GM04504 (cell line): ENCODE data around the gene SIGLECL1.
"Not testable (repeated sequence)": the region's sequence is repeated elsewhere in the genome, so short reads cannot be mapped to it uniquely, and the experiment has no call there.

Source experiments
- DNase-seq: peaks from one replicate; pipeline ENCODE4 v3.0.0-alpha.2; 2012; ENCODE audit warnings: low read depth

The SIGLECL1 gene

GRCh38 chr19:51250786-51251467 is at the start of gene SIGLECL1:
SIGLECL1 (plus strand) TSS chr19:51251080; CDS start chr19:51264073, 12,993 bp downstream.
- no peak for DNase-seq

DNA sequence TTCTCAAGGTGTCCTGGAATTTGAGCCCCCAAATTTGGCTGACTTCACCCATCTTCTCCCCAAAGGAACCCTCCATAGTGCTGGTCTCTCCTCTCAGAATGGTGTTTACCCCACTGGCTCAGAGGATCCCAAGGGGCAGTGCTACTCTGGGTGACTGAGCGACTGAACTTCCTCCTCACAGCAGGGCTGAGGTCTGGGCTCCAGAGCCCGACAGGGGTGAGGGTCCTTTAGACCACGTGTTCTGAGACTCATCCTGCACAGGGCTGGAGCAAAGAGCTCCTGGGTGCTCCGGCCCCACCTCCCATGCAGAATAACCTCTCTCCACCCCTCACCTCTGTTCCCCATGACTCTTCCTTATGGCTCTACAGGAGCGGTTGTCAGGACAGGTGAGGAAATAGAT is 49.2 kb upstream of the SIGLECL1 start:
- DNase-seq, result no peak

DNA sequence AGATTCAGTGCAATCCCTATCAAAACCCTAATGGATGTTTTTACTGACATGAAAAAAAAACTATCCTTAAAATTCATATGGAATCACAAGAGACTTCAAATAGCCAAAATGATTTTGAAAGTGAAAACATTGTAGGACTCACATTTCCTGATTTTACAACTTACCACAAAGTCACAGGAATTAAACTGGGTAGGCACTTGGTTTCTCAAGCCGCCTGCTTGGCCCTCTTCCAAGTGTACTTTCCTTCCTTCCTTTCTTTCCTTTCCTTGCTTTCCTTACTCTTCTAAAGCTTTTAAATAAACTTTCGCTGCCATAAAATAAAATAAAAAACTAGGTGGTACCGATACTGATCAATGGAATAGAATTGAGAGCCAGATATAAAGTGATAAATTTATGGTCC is 47.0 kb upstream of the SIGLECL1 start:
- DNase-seq, result no peak

- no peak for DNase-seq
These were observed 46.6 kb upstream of the SIGLECL1 start for GRCh38 chr19:51204321-51204720.

- DNase-seq, result no peak
These were observed 43.1 kb upstream of the SIGLECL1 start for GRCh38 chr19:51207747-51208146.

GRCh38 chr19:51210191-51210784 is 40.6 kb upstream of the SIGLECL1 start:
- no peak for DNase-seq

GRCh38 chr19:51210874-51211361 is 40.0 kb upstream of the SIGLECL1 start:
- DNase-seq, result not testable (repeated sequence)

- DNase-seq, result no peak
These were observed 39.0 kb upstream of the SIGLECL1 start for GRCh38 chr19:51211833-51212232.

DNA sequence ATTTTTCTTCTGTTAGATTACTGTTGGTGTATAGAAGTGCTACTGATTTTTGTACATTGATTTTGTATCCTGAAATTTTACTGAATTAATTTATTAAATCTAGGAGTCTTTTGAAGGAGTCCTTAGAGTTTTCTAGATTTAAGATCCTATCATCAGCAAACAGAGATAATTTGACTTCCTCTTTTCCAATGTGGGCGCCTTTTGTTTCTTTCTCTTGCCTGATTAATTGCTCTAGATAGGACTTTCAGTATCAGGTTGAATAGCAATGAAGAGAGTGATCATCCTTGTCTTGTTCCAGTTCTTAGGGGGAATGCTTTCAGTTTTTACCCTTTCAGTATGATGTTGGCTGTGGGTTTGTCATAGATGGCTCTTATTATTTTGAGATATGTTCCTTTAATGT is 31.6 kb upstream of the SIGLECL1 start:
- no peak for DNase-seq

DNA sequence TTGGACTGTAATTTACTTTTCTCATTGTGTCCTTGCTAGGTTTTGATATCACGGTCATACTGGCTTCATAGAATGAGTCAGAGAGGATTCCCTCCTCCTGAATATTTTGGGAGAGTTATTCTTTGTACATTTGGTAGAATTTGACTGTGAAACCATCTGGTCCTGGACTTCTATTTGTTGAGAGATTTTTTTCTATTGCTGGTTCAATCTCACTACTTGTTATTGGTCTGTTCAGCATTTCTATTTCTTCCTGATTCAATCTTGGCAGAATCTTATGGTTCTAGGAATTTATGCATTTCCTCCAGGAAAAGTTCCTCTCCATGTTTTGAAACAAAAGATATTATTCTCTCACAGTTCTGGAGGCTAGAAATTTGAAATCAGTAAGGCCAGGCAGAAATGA is 30.9 kb upstream of the SIGLECL1 start:
- DNase-seq, result no peak

DNA sequence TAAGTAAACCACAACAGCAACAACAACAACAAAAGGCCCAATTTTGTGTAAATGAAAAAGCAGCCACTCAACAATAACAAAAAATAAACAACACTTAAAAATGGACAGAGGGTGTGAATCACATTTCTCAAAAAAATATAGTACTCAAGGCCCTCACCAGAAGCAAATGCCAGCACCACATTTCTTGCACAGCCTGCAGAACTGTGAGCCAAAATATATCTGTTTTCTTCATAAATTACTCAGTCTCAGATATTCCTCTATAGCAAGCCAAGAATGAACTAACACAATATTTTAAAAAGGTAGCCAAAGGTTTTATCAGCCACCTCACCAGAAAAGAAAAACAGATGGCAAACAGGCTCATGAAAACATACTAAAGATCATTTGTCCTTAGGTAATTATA is 29.9 kb upstream of the SIGLECL1 start:
- DNase-seq, result no peak

- DNase-seq, result no peak
These were observed 26.7 kb upstream of the SIGLECL1 start for GRCh38 chr19:51224163-51224641.

DNA sequence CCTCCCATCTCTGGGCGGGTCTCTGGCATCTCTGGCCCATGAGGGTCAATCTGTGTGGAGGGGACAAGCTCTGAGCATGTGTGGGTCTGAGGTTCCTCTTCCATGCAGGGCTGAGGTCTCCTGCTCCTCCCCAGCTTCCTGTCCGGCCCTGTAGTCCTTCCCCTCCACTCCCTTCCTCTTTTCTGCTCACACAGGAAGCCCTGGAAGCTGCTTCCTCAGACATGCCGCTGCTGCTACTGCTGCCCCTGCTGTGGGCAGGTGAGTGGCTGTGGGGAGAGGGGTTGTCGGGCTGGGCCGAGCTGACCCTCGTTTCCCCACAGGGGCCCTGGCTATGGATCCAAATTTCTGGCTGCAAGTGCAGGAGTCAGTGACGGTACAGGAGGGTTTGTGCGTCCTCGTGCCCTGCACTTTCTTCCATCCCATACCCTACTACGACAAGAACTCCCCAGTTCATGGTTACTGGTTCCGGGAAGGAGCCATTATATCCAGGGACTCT is 25.9 kb upstream of the SIGLECL1 start, which contains the start of gene CD33:
TSS of gene CD33 (plus strand) at position 183 of the 496 bp plus-strand sequence. CDS start at position 222, 39 bp downstream.
- not testable (repeated sequence) for DNase-seq

- no peak for DNase-seq
These were observed 24.8 kb upstream of the SIGLECL1 start for GRCh38 chr19:51226067-51226466.

DNA sequence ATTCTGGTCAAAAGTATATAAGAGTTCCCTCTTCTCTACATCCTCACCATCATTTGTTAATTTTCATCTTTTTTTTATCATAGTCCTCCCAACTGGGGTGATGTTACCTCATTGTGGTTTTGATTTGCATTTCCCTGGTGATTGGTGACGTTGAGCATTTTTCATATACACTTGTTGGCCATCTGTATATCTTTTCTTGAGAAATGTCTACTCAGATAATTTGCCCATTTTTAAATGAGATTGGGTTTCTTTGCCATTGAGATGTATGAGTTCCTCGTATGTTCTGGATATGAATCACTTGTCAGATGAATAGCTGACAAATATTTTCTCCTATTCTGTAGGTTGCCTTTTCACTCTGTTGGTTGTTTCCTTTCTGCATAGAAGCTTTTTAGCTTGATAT is 23.6 kb upstream of the SIGLECL1 start:
- DNase-seq, result no peak

DNA sequence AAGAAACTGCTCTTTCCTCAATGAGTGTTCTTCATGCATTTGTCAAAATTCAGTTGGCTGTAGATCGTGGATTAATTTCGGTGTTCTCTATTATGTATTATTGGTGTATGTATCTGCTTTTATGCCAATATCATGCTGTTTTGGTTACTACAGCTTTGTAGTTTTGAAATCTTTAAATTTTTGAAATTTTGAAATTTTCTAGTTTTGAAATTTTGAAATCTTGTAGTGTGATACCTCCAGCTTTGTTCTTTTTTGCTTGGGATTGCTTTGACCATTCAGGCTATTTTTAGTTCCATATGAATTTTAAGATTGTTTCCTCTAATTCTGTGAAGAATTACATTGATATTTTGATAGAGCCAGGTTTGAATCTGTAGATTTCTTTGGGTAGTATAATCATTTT is 22.9 kb upstream of the SIGLECL1 start:
- no peak for DNase-seq

DNA sequence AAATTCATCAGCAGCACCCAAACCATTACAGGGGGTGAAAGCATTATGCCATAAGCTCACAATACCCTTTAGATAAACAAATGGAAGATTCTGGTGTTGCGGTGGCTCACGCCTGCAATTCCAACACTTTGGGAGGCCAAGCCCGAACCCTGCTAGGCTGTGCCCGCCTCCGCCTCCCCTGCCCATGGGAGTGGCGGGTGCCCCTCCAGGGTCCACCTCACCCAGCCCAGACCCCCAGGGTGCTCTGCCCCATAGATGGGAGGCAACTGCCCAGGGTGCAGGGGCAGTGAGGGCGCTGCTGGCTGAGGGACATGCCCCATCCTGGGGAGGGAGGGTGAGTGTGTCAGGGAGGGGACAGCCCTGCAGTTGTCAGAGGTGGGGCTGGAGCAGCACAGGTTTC is 10.0 kb upstream of the SIGLECL1 start:
- DNase-seq, result no peak

DNA sequence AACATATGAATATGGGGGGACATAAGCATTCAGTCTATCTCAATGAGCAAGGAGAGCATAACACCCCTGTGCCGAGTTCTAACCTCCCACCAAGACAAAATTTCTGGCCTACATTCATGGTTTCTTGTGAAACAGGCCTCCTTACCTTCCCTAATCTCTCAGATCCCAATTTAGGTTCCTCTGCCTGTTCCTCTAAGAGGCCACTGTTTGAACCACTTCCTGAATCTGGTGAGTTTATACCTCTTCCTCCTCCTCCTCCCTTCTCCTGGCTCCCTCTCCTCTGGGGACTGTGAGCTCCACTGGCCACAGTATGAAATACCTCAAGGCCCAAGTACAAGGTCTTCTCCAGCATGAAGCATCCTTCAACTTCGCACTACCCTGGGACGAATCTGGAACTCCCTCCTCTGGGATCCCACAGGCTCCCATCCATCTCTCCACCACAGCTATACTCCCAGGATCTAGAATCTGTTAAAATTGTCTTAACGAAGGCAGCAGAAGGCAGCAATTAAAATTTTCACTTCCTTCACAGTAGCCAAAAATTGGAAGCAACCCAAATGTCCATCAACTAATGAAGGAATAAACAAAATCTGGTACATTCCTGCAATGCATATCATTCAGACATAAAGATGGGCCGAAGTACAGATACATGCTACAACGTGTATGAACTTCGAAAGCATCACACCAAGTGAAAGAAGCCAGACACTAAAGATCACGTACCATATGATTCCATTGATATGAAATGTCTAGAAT is 7.8 kb upstream of the SIGLECL1 start:
- no peak for DNase-seq

GRCh38 chr19:51246164-51246552 is 4.7 kb upstream of the SIGLECL1 start:
- no peak for DNase-seq

GRCh38 chr19:51247972-51248590 is 2.8 kb upstream of the SIGLECL1 start:
- DNase-seq, result no peak

GRCh38 chr19:51251468-51251820 is 564 bp downstream of the SIGLECL1 start:
- DNase-seq, result no peak
